Ovary (tissue), 9 donors: ENCODE results near the gene TAPBP. TPM values are rescaled to one million over a fixed set of nuclear protein-coding genes. Genes with fewer than 3 reads are reported as not detected.
"Not testable (repeated sequence)": the region's sequence is repeated elsewhere in the genome, so short reads cannot be mapped to it uniquely, and the experiment has no call there.

ENCODE experiments used
- DNase-seq, 5 donors: peaks; one replicate each; pipeline ENCODE4 v3.0.0-alpha.2; 2019 to 2020
- H3K27ac ChIP-seq, 2 donors: fragments of 200-600 bp; one replicate each; pipeline versions ENCODE4 v1.5.1 to v1.8.0; 2019 to 2022
- H3K27me3 ChIP-seq: fragments of 200-600 bp; one replicate; pipeline ENCODE4 v1.8.0; 2022
- H3K36me3 ChIP-seq: fragments of 200-600 bp; sonication (generic); one replicate; pipeline ENCODE4 v1.5.1; 2019
- H3K4me1 ChIP-seq: one replicate; pipeline ENCODE4 v1.8.1; 2013; ENCODE audit warnings: mild to moderate bottlenecking, moderate library complexity; ENCODE audit not compliant: insufficient read depth
- H3K4me3 ChIP-seq: fragments of 200-600 bp; sonication (generic); one replicate; pipeline ENCODE4 v1.5.1; 2017
- H3K9me3 ChIP-seq, 2 donors: fragments of 200-600 bp in 1 of 2; sonication (generic) in 1 of 2; one replicate each; pipeline versions ENCODE4 v1.5.1 to v1.8.1; 2013 to 2019; ENCODE audit warnings: mild to moderate bottlenecking in 1 of 2, moderate library complexity in 1 of 2
- CTCF ChIP-seq, 3 donors: fragments of 450-650 bp in 2 of 3; fragments of 200-600 bp in 1 of 3; IDR thresholded peaks; one replicate each; pipeline versions ENCODE4 v1.5.1 to v1.8.0; 2016 to 2022; ENCODE audit warnings: antibody characterized with exemption in 3 of 3, mild to moderate bottlenecking in 1 of 3
- EP300 ChIP-seq: sonication (generic); formaldehyde crosslinking; IDR thresholded peaks from one replicate; pipeline ENCODE4 v1.6.1; 2017; ENCODE audit warnings: antibody characterized with exemption
- POLR2A ChIP-seq: fragments of 450-650 bp; IDR thresholded peaks from one replicate; pipeline ENCODE4 v1.6.1; 2017; ENCODE audit warnings: antibody characterized with exemption, mild to moderate bottlenecking, moderate library complexity
- WGBS, 3 donors: extraction: QIAGEN DNeasy Blood & Tissue Kit in 1 of 3; methylation state at CpG; one replicate each; pipeline versions ENCODE4 v1.1.5 to v1.1.7; 2013 to 2017; 5-methylcytosine and 5-hydroxymethylcytosine counted together
- intact Hi-C, 4 donors: fragments of 100-400 bp; cut with DNase I; formaldehyde crosslinking; loops; one replicate each; pipeline versions ENCODE4 v1.11.0 to v1.15.1; 2022 to 2023
- polyA plus RNA-seq, 2 donors: library from polyadenylated mRNA; stranded (reverse); fragments of 200-250 nt in 1 of 2; fragments of 350-450 nt in 1 of 2; fragmentation: Illumina TruSeq in 1 of 2; extraction: RNeasy Lipid Tissue Mini Kit (QIAGEN cat#74804) in 1 of 2; gene quantifications; one replicate each; pipeline ENCODE4 v1.2.3, GENCODE V29; 2013 to 2014
- total RNA-seq, 7 donors: library from RNA; depleted of rRNA in 2 of 7; stranded (reverse); fragments of >200 nt in 2 of 7; fragmentation: NEBNext Ultra II Directional in 3 of 7; extraction: Animal tissue kit (Norgen Biotek cat#: 25700) in 3 of 7; gene quantifications; one replicate each; pipeline versions ENCODE4 v1.1.0 to v1.2.4, GENCODE V29; 2016 to 2023
- donor health status: DM: no; HTN: no; CAD: no; lungs with moderate emphysema.
- donor health status: DM: no; HTN: no; CAD: no.
- donor health status: Bipolar disorder and iron deficiency.
- donor health status: DM: yes; HTN: yes; CAD: no.
- donor health status: DM: no; HTN: no; CAD: no.
- donor health status: DM: yes; HTN: yes; CAD: no.

The TAPBP gene
- total and polyA plus RNA-seq, 9 donors: 24.4 to 121 (median 60.9) TPM

- intact Hi-C loops: loop anchor here in 1 of 4 donors (10.0 kb wide), 1 partner anchor 1342 kb away; the partner anchor contains the start of gene CFB
- Histone ChIP-seq H3K4me3 (no peak overlapping the region), H3K36me3 (no peaks in the 10 kb centered on the region), H3K27ac (no peak overlapping the region), H3K4me1 (peaks cover 6% of the 10 kb centered on the region), H3K27me3 (no peaks in the 10 kb centered on the region), H3K9me3 (no peaks in the 10 kb centered on the region)
- no peak for TF ChIP-seq CTCF (IDR thresholded peaks at IDR 0.05)
- peak in 1 of 5 donors; percentile 41 for DNase-seq
- WGBS, 3 donors: 86 to 89% (median 89%) methylated on average over 22 of the region's 22 CpGs
These were observed 26.6 kb downstream of the TAPBP start for GRCh38 chr6:33286946-33287914.

GRCh38 chr6:33285214-33285613, 28.7 kb downstream of the TAPBP start:
- WGBS, 3 donors: 85 to 89% (median 86%) methylated on average over 4 of the region's 4 CpGs
- not testable (repeated sequence) for H3K4me1 ChIP-seq, H3K36me3 ChIP-seq, DNase-seq, H3K9me3 ChIP-seq, H3K27ac ChIP-seq, H3K27me3 ChIP-seq, H3K4me3 ChIP-seq
- intact Hi-C loops: loop anchor here in 1 of 4 donors (10.0 kb wide), 1 partner anchor 1340 kb away; the partner anchor contains the start of gene CFB

- Histone ChIP-seq H3K27me3 (no peaks in the 10 kb centered on the region), H3K9me3 (no peaks in the 10 kb centered on the region), H3K36me3 (no peaks in the 10 kb centered on the region), H3K4me1 (no peaks in the 10 kb centered on the region), H3K4me3 (no peak overlapping the region), H3K27ac (no peak overlapping the region)
- no peak for DNase-seq
- TF ChIP-seq POLR2A: no peak
- TF ChIP-seq EP300: no peak
- TF ChIP-seq CTCF (IDR thresholded peaks at IDR 0.05): no peak
- WGBS, 3 donors: 77 to 87% (median 83%) methylated on average over 6 of the region's 6 CpGs
- intact Hi-C loops: loop anchor here in 1 of 4 donors (10.0 kb wide), 1 partner anchor 1336 kb away; the partner anchor contains the start of gene CFB
These were observed 33.3 kb downstream of the TAPBP start for GRCh38 chr6:33280539-33280938.

GRCh38 chr6:33279971-33280511, 33.8 kb downstream of the TAPBP start:
- intact Hi-C loops: loop anchor here in 2 of 4 donors (10.0 kb wide), 2 partner anchors 135 to 1335 kb away; partner anchors contain the start of genes CFB (in 1 of the 2), CUTA (in 1 of the 2) and PHF1 (in 1 of the 2)
- Histone ChIP-seq H3K9me3 (no peaks in the 10 kb centered on the region), H3K4me3 (no peak overlapping the region), H3K4me1 (no peaks in the 10 kb centered on the region), H3K27me3 (no peaks in the 10 kb centered on the region), H3K36me3 (no peaks in the 10 kb centered on the region), H3K27ac (no peak overlapping the region)
- DNase-seq: no peak
- 53 to 62% (median 54%) methylated on average over 5 of the region's 5 CpGs for WGBS, 3 donors
- TF ChIP-seq EP300 (no peak), CTCF (IDR thresholded peaks at IDR 0.05) (no peak), POLR2A (no peak)
